Right lung (tissue), 5 donors: ENCODE results near the gene MYO7B. TPM values are rescaled to one million over a fixed set of nuclear protein-coding genes. Genes with fewer than 3 reads are reported as not detected.

ENCODE experiments used
- DNase-seq, 2 donors: peaks; one replicate each; pipeline ENCODE4 v3.0.0-alpha.2; 2013
- polyA plus RNA-seq, 5 donors: library from polyadenylated mRNA; unstranded; fragments of 120-200 nt; gene quantifications; one replicate each; pipeline versions ENCODE4 v1.2.1 to v1.2.3, GENCODE V29; 2013; ENCODE audit warnings: inconsistent platforms in 1 of 5, low replicate concordance in 1 of 5; ENCODE audit not compliant: insufficient read length in 5 of 5, insufficient read depth in 1 of 5

Gene MYO7B
- polyA plus RNA-seq, 5 donors, result 0.51 to 1.2 (median 0.70) TPM

DNA sequence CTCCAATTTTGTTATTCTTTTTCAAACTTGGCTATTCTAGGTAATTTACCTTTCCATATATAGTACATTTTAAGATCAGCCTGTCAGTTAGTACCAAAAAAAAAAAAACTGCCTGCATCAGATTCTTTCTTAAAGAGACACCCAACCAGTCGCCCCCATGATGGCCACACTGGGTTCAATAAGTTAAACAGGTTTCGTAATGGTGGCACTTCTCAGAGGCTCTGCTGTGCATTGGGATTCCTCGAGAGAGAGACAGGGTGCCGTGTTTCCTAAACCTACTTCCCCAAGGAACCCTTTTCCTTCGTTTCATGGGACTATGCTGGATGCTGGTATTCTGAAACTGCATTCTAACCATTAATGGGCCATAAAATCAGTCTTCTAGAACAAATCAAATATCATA is 37.4 kb downstream of the MYO7B start:
- no peak for DNase-seq

DNA sequence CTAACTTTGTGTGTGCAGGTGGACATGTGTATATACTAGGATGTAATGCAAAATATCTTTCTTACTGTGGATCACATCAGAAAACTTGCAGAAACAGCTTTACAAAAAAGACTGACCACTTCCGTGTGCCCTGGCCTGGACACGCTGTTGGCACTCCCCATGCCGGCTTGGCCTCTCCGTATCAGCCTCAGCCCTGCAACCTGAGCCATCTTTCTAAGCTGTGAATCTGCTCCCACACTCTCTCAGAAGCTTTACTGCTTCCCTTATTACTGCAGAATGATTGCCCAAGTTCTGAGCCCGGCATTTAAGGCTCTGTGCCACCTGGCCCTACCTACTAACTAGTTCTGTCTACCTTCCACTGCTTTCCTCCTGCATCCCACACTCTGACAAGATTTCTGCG is 37.8 kb downstream of the MYO7B start:
- DNase-seq, result no peak

DNA sequence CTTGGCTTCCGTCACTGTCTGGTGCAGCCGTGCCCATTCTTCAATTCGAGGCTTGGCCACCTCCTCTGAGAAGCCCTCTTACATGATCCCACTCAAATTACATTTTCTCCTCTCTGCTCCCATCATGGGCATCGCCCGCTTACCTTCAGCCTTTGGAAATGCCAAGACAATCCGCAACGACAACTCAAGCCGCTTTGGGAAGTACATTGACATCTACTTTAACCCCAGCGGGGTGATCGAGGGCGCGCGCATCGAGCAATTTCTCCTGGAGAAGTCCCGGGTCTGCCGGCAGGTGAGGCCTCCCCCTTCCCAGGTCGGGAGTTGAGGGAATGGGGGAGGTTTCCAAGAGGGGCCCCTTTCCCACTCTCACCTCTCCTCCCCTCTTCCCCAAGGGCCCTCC is 38.3 kb downstream of the MYO7B start:
- DNase-seq, result no peak

DNA sequence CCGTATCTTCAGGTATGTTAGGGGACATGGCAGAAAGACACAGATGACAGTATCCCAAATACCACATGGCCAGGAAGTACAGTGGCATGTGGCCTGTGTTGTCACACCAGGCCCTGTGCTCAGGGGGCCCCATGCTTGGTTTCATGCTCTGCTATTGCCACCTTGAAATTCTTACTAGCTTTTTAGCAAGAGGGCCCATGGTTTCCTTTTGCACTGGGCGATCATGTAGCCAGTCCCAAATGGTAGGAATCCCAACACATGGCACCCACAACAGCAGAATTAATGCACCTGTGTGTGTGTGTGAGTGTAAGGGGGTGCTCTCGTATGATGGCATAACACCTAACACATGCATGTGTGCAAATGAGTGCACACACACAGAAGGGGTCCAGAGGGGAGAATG is 39.2 kb downstream of the MYO7B start:
- DNase-seq, result no peak

DNA sequence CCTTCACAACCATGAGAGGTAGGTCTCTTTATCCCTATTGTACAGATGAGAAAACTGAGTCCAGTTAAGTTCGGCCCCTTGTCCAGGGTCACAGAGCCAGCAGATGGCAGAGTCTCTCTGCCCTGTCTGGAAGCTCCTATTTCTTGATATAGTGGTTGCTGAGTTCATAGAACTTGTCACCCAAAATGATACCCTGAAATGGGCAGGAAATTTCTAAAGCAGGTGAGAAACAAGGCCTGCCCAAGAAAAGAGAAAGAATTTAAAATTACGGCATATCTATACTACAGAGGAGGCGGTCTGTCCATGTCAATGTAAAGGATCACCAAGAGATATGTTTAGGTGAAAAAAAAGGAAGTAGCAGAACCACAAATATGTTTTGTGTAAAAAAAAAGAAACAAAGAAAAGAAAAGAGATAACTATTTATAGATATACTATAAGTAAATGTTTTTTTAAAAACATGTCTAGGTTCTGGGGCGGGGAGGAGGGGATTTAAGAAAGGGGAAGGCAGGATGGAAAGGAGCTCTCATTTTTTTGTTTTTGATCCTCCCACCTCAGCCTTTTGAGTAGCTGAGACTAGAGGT is 39.8 kb downstream of the MYO7B start:
- DNase-seq, result no peak

DNA sequence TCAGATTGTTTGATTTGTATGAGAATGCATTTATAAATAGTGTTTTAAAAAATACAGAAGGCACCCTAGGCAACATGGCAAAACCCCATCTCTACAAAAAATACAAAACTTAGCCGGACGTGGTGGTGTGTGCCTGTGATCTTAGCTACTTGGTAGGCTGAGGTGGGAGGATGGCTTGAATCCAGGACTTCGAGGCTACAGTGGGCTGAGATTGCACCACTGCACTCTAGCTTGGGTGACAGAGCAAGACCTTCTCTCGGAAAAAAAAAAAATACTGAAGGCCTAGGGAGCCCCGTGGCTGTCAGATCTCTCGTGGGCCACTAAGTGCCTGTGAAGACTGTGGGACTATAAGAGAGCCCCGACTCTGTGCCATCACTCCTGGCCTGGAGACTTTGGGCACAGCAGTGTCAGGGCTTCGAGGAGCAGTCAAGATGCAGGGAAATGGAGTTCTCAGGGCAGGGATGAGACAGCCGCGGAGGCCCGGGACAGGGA is 40.5 kb downstream of the MYO7B start:
- no peak for DNase-seq

DNA sequence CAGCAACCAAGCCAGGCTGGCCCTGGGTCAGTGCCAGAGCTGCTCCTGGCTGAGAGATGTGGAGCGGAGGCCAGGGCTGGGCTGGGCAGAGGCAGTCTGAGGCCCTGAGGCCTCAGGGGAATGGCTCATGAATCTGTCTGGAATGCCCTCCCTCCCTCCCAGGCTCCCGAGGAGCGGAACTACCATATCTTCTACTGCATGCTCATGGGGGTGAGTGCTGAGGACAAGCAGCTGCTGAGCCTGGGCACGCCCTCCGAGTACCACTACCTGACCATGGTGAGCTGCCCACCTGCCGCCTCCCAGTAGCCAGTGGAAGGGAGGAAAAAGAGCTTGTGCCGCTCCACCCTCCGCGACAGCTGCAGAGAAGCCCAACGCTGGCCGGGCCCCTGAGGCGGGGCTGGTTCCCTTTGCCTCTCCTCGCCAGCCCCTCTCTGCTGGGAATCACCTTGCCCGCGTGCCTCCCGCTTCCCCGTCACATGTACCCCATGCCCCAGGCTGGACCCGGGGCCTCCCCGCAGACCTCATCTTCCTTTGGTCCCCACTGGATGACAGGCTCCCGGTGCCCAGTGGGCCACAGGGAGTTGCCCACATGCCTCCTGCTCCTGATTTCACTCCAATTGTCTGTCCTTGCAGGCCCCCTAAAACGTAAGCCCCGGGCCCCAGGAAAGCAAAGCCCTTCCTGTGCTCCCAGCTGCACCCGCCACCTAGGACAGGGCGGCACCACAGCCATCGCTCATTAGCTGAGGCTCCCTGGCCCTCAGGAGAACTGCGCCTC is 41.1 kb downstream of the MYO7B start:
- peak; percentile 51 to 56 for DNase-seq

DNA sequence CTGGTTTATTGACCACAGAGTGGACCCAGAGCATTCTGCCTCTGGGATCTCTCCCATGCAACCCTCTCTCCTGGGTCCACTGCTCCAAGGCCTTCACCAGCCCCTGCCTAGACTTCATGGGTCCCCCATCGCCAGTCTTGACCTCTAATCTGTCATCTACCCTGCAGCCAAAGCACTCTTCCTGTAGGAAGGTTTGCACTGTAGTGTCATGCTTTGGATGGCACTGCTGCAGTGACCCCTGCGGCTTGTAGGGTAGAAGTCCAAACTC is 41.7 kb downstream of the MYO7B start:
- DNase-seq, result no peak

DNA sequence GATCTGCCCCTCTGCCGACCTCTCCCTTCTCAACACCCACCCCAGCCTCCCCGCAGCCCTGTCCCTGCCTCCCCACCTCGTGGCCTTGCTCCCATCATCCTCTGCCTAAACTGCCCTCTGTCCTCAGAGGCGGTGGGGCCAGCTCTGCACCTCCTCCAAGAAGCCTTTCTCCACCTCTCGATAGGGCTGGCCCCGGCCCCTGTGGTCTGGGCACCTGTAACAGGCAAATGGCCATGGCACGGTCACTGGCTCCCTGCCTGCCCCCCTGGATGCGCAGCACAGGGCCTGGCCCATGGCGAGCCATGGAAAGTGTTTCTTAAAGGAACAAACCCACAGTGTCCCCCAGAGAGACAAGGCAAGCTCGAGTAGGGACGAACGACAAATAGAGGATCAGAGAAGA is 42.0 kb downstream of the MYO7B start:
- DNase-seq, result no peak

DNA sequence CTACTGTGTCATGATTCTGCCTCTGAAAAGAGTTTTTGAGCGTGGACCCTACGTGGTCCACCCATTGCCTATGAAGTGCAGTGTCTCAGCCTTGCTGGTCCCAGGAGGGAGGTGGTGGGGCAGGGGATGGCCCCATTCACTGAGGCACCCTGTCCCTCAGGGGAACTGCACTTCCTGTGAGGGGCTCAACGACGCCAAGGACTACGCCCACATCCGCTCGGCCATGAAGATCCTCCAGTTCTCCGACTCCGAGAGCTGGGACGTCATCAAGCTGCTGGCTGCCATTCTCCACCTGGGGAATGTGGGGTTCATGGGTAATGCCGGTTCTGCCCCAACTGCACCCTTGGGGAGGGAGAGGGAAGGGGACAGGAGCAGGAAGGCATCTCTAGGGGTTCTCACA is 42.5 kb downstream of the MYO7B start:
- DNase-seq, result no peak

DNA sequence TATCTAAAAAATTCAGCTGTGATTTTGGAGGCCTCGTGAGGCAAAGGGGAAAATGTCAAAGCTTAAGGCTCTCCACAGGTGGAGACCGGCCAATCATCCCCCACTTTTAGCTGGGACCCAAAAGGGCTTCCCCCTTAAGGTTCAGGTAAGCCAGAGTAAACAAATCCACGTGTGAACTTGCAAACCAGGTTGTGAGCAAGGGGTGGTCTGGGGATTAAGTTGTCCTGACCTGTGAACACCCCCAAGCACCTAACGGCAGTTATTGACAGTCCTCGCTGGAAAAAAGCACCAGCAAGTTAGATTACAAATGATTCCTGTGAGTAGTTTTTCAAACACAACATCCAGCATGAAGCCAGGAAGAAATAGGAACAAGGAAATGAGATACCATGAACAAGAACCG is 42.9 kb downstream of the MYO7B start:
- DNase-seq, result no peak

DNA sequence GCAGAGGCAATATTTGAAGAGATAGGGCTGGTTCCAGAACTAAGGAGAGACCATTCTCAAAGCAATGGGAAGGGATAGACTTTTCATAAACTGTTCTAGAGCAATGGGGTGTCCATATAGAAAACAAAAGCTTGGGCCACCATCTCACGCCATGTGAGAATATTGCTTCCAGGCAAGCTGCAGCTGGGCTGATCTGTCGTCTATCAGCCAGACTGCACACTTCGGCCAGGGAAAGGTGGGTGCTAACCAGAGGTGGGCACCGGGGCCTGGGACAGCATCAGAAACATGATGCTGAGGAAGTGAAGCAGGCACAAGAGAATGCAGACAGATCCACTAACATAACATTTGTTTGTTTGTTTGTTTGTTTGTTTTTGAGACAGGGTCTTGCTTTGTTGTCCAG is 43.7 kb downstream of the MYO7B start:
- DNase-seq, result no peak

DNA sequence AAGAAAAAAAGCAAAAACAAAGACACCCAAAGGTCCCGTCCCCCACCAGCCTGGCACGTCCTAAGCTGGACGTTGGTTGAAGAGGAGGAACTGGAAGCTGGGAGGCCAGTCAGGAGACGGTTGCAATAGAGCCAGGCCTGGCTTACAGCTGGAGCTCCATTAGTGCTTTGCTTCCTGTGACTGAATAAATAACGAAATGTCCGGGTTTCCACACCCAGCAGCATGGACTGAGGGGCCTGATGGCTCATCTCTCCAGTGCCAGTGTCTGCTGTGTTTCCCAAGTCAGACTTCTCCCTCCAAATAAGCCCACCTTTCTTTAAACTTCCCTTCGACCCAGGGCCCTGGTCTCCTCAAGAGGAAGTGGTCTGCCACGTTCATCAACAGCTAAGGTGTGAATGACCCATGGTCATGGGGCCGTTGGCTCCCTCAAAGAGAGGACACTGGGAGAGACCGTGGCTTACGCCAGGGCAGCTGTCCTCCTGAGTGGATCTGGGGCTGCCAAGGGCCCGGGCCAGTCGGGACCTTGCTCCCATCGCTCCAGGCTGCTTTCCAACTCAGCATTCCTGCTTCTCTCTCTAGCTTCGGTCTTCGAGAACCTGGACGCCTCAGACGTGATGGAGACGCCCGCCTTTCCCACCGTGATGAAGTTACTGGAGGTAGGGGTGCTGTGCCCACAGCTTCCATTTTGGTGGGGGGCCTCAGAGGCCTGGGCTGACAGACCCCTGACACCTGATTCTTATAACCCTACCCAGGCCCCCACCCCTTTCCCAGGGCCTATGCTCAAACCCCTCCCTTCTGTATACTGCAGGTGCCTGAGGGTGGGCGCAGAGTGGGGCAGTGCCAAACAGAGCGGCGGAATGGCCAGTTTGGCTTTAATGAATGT is 44.9 kb downstream of the MYO7B start:
- no peak for DNase-seq

DNA sequence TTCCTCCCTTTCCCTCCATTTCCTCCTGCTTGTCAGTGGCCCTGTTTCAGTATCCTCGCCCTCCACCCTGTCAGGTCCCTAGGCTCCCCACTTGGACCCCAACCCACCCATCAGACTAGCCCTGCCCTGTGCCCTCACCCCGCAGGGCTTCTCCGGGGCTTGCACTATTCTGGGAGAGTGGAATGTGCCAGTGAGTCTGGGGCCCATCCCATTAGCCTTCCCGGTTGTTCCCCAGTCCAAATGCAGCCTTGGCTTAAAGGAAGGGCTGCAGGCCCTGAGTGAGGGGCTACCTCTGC is 45.5 kb downstream of the MYO7B start:
- no peak for DNase-seq

DNA sequence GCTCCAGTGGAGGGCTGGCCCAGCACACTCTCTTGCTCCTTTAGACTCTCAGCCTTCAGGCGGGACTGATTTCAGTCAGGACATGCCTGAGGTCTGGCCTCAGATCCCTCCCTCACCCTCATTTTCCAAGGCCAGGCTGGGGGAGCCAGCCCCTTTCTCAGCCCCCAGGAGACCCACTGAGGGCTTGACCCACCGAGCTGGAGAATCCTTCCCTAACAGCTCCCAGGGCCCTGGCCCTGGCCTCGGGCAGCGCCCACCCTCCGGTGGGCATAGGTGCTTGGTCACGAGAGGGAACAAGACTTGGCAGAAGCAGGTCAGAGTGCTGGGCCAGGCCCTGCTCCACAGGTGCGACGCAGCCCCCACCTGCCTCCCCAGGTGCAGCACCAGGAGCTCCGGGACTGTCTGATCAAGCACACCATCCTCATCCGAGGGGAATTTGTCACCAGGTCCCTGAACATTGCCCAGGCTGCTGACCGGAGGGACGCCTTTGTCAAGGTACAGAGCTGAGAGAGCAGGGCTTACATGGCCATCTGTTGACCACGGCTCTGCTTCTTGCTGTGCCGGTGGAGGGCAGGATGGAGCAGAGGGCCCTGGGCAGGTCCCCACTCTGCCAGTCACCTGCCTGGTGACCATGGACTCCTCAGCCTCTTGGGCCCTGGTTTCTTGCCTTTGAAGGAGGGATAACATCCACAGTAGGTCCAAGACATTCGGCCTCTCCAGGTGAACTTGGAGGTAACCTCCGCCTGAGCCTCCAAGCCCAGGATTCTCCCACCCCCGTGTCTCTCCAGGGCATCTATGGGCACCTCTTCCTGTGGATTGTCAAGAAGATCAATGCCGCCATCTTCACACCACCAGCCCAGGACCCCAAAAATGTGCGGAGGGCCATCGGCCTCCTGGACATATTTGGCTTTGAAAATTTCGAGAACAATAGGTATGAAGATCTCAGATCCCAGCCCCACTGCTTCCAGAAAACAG is 46.3 kb downstream of the MYO7B start:
- no peak for DNase-seq

DNA sequence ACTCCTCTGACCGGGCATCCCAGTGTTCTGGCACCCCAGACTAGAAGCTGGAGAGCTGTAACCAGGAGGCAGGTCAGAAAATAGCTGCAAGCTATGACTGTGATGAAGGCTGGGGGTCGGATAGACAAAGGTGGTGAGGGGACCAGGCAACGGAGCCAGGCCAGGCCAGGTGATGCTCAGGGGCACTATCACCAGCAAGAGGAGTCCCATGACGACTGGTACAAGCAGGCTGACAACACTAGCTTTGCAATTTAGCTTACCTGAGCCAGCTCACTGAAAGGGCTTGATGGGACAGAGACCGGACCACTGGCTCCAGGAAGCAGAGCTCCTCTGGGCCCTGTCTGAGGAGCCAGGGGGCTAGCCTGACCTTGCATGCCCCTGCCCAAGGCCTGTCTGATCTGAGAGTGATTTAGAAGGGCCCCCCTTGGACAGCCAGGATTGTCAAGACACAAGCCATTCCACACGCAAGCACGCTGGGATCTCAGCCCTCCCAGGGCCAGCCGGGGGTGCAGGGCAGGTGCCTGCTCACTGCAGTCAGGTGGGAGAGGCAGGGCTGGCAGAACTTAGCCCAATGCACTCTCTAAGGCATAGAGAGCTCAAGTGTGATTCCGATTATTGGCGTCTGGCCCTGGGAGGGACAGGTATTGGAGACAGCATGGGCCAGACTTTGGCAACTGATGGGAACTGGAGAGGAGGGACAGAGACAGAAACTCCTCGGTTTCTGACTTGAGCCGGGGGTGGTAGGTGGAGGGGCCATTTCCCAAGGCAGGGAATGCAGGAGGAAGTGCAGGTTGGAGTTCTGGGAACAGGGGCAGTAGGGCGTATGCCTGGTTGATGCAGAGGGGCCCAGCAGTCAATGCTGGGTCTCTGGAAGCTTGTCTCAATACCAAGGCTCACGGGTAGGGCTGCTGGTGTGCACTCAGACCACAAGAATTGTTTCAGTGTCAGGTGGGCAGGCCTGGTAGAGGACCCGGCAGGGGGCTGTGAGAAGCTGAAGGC is 47.7 kb downstream of the MYO7B start:
- DNase-seq, result no peak

DNA sequence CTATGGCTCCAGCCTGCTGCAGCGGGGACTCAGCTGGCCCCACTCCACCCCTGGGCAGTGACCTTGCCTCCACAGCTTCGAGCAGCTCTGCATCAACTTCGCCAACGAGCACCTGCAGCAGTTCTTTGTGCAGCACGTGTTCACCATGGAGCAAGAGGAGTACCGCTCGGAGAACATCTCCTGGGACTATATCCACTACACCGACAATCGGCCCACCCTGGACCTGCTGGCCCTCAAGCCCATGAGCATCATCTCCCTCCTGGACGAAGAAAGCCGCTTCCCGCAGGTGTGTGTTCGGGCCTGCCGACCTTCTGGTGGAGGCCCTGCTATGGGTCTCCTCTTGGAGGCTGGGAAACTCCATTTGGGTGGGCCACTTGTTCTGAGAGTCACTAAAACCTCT is 48.6 kb downstream of the MYO7B start:
- no peak for DNase-seq

DNA sequence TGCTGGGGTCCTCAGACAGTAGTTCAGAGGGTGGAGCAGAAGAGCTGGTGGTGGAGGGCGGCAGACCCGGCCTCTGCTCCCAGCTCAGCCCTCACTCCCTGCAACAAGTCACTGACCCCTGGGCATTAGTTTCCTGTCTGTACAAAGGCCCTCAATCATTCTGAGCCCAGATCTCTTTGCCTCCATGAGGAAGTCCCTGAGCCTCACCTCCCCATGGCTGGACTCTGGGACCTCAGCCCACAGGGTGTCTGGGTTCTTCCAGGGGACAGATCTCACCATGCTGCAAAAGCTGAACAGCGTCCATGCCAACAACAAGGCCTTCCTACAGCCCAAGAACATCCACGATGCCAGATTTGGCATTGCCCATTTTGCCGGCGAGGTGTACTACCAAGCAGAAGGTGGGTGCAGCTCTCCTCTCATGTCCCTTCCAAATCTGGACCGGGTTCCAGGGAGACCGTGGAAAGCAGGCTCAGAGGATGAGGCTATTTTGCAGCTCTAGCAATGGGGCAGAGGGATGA is 49.1 kb downstream of the MYO7B start:
- DNase-seq, result no peak

DNA sequence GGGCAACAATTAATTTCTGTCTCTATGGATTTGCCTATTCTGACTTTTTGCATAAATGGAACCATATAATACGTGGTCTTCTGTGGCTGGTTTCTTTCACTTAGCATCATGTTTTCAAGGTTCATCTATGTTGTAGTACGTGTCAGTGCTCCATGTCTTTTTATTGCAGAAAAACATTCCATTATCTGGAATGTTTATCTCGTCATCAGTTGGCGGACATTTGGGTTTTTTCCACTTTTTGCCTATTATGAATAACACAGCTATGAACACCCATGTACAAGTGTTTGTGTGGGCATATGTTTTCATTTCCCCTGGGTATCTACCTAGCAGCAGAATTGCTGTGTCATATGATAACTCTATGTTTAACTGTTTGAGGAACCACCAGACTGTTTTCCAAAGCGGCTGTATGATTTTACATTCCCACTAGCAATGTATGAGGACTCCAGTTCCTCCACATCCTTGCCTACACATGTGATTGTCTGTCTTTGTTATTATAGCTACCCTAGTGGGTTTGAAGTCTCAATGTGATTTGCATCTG is 49.9 kb downstream of the MYO7B start:
- no peak for DNase-seq

DNA sequence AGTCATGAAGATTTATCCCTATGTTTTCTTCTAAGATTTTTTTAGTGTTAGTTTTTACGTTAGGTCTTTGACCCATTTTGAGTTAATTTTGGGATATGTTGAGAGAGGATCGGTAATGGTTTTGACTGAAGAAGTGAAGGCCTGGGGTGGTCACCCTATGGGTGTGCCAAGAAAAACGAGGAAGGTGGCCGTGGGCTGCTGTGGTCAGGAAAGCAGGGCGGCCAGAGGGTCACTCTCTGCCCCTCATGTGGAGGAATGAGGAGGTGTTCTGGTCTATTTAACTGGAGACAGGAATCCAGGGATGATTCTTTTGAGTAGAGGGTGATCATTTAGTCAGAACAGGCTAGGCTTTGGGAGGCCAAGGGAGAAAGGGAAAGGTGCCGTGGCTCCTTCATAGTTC is 50.7 kb downstream of the MYO7B start:
- DNase-seq, result no peak
